ENCODE results near the gene C1QA.

Gene C1QA

DNA sequence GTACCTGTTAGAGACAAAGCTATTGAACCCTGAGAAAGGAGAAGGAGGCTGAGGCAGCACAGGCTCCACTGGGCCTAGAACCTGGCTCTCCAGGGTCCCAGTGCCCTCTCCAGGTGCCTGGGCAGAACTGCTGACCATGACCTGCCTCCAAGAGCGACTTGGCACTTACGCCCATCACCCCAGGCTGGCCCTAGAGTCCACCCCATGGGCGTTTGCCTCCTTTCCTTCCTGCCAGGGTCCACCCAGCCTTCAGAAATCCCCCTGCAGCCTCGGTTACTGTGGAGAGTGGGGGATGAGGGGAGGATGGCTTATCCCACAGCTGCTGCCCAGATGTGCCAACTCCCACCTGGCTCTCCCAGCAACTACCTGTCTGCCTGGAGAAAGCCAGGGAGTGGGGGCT, 14.7 kb upstream of the C1QA start:
- no peak overlapping the region for H3K9ac ChIP-seq
- H3K4me3 ChIP-seq (ENCODE audit: low read depth, low read length), result no peak overlapping the region
- no peaks in the 10 kb centered on the region for H3K4me1 ChIP-seq
- no peaks in the 10 kb centered on the region for H3K79me2 ChIP-seq
- H3K9me3 ChIP-seq (ENCODE audit: control insufficient read depth, low read length), result no peaks in the 10 kb centered on the region
- H3K27ac ChIP-seq, result no peak overlapping the region
- no peak overlapping the region for H2AFZ ChIP-seq
- no peaks in the 10 kb centered on the region for H3K36me3 ChIP-seq (ENCODE audit: control insufficient read depth, insufficient read depth, low read length)
- H3K27me3 ChIP-seq (ENCODE audit: control insufficient read depth, insufficient read depth, low read length), result no peaks in the 10 kb centered on the region
- TF ChIP-seq, protein P1, sequence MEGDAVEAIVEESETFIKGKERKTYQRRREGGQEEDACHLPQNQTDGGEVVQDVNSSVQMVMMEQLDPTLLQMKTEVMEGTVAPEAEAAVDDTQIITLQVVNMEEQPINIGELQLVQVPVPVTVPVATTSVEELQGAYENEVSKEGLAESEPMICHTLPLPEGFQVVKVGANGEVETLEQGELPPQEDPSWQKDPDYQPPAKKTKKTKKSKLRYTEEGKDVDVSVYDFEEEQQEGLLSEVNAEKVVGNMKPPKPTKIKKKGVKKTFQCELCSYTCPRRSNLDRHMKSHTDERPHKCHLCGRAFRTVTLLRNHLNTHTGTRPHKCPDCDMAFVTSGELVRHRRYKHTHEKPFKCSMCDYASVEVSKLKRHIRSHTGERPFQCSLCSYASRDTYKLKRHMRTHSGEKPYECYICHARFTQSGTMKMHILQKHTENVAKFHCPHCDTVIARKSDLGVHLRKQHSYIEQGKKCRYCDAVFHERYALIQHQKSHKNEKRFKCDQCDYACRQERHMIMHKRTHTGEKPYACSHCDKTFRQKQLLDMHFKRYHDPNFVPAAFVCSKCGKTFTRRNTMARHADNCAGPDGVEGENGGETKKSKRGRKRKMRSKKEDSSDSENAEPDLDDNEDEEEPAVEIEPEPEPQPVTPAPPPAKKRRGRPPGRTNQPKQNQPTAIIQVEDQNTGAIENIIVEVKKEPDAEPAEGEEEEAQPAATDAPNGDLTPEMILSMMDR (IDR thresholded peaks at IDR 0.05), result no peak
- H3K4me2 ChIP-seq (ENCODE audit: low read length), result no peak overlapping the region

DNA sequence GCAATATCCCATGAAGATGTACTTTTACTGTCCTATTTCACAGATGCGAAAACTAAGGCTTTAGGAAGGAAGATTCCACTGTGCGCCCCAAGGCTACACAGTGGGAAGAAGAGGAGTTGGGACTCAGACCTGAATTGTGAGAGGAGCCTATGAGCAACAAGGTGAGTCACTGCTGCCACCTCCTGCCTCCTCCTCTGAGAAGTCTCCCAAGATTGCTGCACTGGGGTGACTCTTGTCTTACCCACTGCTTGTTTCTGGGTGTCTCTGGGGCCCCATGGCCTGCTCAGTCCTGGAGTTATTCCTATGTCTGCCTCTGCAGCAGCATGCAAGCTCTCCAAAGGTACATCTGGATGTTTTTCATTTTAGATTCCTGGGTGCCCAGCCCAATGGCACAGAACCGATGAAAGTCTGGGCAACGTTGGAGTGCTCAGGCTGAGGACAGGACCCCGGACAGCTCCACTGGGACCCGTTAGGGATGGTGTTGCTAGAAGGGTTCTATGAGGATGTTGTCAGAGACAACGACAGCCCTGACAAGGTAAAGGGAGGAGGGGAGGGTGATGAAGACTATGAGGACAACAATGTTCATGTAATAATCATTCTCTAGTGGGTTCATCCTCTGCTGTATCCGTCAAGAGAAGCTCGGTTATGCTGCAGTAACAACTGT, 11.0 kb upstream of the C1QA start:
- TF ChIP-seq, protein P1 (IDR thresholded peaks at IDR 0.05), result no peak
- Histone ChIP-seq H3K4me1 (no peaks in the 10 kb centered on the region), H3K79me2 (no peaks in the 10 kb centered on the region), H3K27me3 (ENCODE audit: control insufficient read depth, insufficient read depth, low read length) (no peaks in the 10 kb centered on the region), H3K27ac (no peak overlapping the region), H2AFZ (no peak overlapping the region), H3K4me3 (ENCODE audit: low read depth, low read length) (no peak overlapping the region), H3K9ac (no peak overlapping the region), H3K4me2 (ENCODE audit: low read length) (no peak overlapping the region), H3K36me3 (ENCODE audit: control insufficient read depth, insufficient read depth, low read length) (no peaks in the 10 kb centered on the region), H3K9me3 (ENCODE audit: control insufficient read depth, low read length) (no peaks in the 10 kb centered on the region)

DNA sequence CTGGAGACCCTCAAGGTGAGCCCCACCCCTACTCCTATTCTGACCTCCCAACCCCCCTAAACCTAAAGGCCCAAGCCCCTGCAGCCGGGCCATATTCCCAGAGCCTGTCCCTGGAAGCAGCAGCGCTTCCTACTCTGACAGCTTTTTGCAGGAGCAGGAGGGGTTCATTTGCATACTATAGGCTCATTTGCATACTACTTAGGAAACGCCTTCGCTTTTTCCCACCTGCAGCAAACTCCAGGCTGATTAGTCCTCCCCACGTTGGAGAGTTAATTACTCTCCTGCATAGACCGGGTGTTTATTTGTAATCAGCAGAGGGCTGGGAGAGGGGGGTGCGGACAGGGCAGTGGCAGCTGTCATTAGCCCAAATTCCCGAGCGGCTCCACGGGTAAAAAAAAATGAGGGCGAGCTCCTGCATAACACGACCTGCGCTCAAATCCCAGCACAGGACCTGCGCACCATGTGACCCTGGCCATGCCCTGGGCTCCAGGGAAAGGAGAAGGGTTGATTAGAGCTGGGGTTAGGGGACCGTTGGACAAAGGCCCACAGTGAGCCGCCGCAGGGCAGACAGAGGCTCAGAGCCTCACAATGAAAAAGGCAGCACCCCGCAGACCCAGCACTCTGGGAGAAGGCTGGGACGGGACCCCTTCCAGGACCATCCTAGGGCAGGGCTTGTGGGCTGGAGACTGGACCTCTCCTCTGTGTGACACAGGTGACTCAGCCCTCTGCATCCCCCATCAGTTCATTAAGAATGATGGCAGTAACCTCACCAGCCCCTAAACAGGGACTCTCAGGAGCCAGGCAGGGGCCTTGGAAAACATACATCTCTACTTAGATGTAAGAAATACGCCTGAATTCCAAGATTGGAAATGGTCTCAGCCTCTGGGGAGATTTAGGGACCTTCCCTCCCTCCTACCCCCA, 9.9 kb upstream of the C1QA start:
- no peak overlapping the region for H2AFZ ChIP-seq
- H3K27me3 ChIP-seq (ENCODE audit: control insufficient read depth, insufficient read depth, low read length), result no peaks in the 10 kb centered on the region
- no peak overlapping the region for H3K9ac ChIP-seq
- no peaks in the 10 kb centered on the region for H3K4me1 ChIP-seq
- no peak overlapping the region for H3K4me3 ChIP-seq (ENCODE audit: low read depth, low read length)
- no peak overlapping the region for H3K27ac ChIP-seq
- H3K36me3 ChIP-seq (ENCODE audit: control insufficient read depth, insufficient read depth, low read length), result no peaks in the 10 kb centered on the region
- no peaks in the 10 kb centered on the region for H3K79me2 ChIP-seq
- H3K9me3 ChIP-seq (ENCODE audit: control insufficient read depth, low read length), result no peaks in the 10 kb centered on the region
- TF ChIP-seq, protein P1 (IDR thresholded peaks at IDR 0.05), result no peak
- H3K4me2 ChIP-seq (ENCODE audit: low read length), result no peak overlapping the region

DNA sequence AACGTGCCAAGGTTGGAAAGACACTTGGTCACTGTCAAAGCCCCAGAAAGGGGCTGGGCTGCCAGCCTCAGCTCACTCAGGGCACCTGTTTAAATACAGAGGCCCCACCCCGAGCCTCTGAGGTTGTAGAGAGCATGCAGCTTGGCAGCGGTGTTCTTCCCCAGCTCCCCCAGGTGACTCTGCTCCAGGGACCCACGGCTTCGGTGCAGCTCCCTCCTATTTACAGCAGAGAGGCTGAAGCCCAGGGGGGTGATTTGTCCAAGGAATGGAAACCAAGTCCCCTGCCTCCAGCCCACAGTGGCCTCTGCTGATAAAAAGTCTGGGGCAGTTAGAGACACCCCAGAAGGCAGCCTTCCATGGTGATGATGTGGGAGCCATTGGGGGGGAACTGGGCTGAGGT, 9.1 kb upstream of the C1QA start:
- Histone ChIP-seq H3K27ac (no peak overlapping the region), H3K36me3 (ENCODE audit: control insufficient read depth, insufficient read depth, low read length) (no peaks in the 10 kb centered on the region)

More for the DNA sequence above, 9.1 kb upstream of the C1QA start:
- no peaks in the 10 kb centered on the region for H3K4me1 ChIP-seq
- no peak overlapping the region for H3K9ac ChIP-seq
- no peak overlapping the region for H3K4me3 ChIP-seq (ENCODE audit: low read depth, low read length)
- H3K9me3 ChIP-seq (ENCODE audit: control insufficient read depth, low read length), result no peaks in the 10 kb centered on the region
- H3K27me3 ChIP-seq (ENCODE audit: control insufficient read depth, insufficient read depth, low read length), result no peaks in the 10 kb centered on the region
- H3K4me2 ChIP-seq (ENCODE audit: low read length), result no peak overlapping the region
- no peak overlapping the region for H2AFZ ChIP-seq
- no peaks in the 10 kb centered on the region for H3K79me2 ChIP-seq
- TF ChIP-seq, protein P1 (IDR thresholded peaks at IDR 0.05), result no peak
